GM21515 (cell line): ENCODE measurements around the gene C19orf33.

ENCODE experiments used
- ATAC-seq: cut with Tn5 transposase; IDR thresholded peaks from one replicate; pipeline ENCODE4 v1.9.1; 2021; ENCODE audit not compliant: unreplicated experiment

The C19orf33 gene

DNA sequence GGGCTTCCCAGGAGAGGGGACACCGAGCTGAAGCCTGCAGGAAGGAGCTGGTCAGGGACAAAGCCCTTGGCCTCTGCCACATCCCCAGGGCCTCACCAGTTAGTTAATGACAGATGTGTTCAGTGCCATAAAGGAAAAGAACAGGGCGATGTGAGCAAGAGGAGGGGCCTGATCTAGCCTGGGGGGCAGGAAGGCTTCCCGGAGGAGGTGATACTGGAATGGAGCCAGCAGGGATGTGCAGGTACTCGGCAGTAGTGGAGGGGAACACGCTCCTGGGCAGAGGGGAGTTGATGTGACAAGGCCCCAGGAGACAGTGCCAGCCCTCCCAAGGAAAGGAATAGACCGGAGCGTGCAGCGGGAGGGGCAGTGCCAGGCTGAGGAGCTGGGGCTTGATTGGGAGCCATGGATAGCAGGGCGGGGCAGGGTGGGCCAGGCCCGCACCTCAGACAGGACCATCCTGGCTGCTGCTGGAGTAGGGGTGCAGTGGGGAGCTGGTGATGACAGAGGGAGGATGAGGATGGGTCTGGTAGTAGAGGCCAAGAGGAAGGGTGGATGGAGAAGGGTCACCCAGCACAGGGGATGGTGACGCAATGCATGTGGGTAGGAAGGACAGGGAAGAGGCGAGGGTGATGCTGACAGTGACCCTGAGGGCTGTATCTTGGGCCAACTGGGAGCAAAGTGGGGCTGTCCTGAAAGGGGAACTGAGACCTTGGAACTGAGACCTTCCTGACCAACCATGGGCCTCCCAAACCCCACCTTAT is 4.1 kb downstream of the C19orf33 start:
- ATAC-seq, result no peak

- no peak for ATAC-seq
These were observed 5.0 kb downstream of the C19orf33 start for GRCh38 chr19:38308926-38309614.

DNA sequence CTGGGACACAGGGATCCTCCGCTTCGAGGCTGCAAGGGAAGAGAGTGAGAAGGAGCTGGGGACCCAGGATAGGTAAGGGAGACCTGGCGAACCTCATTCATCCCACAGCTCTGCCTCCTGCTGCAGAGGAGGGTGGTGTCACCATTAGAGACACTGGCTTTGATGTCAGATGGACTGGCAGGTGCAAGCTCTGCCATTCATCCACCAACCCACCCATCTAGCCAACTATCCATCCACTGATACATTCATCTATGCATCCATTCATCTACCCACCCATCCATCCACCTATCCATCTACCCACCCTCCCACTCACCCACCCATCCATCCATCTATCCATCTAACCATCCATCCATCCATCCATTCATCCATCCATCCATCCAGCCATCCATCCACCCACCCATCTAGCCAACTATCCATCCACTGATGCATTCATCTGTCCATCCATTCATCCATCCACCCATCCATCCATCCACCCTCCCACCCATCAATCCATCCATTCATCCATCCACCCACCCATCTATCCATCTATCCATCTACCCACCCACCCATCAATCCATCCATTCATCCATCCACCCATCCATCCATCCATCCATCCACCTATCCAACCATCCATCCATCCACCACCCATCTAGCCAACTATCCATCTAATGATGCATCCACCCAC is 5.7 kb downstream of the C19orf33 start:
- no peak for ATAC-seq

- no peak for ATAC-seq
These were observed 6.2 kb downstream of the C19orf33 start for GRCh38 chr19:38310279-38310670.

DNA sequence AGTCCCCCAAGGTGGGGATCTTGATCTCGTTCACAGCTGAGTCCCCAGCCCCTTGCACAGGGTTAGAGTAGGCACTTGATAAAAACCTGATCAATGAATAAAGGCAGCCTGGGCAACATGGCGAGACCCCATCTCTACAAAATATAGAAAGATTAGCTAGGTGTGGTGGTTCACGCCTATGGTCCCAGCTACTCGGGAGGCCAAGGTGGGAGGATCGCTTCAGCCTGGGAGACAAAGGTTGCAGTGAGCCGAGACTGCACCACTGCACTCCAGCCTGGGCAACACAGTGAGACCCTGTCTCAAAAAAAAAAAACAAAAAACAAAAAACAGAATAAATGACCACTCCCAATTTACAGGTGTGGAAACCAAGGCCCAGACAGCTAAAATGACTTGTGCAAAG is 6.9 kb downstream of the C19orf33 start:
- no peak for ATAC-seq

DNA sequence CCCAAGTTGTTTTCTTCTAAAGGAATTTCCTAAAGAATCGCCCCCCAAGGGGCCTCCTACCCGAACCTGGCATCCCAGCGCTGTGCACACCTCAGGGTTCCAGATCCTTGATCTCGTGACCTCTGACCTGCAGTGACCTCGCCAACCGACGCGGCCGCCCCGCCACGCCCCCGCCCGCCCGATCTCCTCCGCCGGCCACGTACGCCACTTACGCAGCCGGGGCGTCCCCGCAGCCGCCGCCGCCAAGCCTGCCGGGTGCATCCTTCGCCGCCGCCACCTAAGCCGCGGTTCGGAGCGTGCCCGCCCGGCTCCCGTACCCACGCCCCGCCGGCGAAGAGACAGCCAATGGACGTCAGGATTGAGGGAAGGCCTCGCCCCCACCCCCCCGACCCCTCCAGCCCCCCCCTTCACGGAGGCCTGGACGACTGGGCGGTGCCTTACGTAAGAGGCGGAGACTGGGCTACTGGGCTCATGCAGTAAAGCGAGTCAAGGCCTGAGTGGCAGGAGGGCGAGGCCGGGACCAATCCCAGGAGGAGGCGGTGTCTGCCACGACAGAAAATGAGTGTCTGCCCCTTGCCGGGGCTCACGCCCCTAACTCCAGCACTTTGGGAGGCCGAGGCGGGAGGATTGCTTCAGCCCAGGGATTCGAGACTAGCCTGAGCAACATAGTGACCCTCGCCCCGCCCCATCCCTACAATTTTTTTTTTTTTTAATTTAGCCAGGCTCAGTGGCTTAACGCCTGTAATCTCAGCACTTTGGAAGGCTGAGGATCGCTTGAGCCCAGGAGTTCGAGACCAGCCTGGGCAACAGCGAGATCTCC is 11.8 kb downstream of the C19orf33 start, which contains the start of gene YIF1B:
Gene YIF1B, minus strand, starts transcription at position 291 of the 820 bp plus-strand sequence. Its CDS starts 30 bp downstream, at position 261.
- ATAC-seq, result peak; percentile 75

DNA sequence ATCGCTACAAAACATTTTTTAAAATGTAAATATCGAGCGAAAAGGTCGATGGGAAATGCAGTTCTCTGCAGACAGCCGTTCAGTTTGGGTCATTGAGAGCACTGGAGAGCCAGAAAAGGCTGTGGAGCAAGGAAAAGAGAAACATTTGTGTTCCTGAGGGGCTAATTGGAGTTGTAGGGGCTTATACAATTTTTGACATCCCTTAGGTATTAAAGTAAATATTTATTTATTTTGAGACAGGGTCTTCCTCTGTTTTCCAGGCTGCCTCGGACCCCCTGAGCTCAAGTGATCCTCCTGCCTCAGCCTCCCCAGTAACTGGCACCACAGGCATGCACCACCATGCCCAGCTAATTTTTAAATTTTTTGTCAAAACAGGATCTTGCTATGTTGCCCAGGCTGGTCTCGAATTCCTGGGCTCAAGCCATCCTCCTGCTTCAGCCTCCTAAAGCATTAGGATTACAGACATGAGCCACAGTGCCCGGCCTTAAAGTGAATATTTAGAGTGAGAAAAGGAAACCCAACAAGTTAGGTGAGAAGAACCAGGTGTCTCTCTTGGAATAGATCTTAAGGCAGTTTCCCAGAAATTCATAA is 12.5 kb downstream of the C19orf33 start:
- ATAC-seq, result no peak

GRCh38 chr19:38317104-38317612 is 13.1 kb downstream of the C19orf33 start:
- ATAC-seq, result no peak

DNA sequence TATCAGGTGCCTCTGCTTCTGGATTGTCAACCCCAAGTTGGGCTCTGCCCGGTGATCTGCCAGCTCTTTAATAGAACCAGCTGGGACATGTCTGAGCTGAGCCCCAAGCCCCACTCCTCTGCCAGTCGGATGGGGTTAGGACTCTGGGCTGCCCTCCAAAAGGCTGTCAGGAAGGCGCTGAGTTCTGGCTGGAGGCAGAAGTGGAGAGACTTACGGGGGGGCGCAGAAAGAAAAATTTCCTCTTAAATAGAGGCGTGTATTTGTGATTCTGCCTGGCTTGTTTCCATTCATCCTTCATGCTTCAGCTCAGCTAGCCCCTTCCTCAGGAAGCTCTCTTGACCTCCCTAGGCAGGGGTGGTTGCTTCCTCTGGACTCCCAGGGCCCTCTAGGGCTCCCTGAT is 14.6 kb downstream of the C19orf33 start:
- ATAC-seq, result no peak

GRCh38 chr19:38319421-38320258 is 15.6 kb downstream of the C19orf33 start, which contains the start of gene KCNK6:
KCNK6 (plus strand) TSS chr19:38319845; CDS start chr19:38319951, 106 bp downstream.
- no peak for ATAC-seq

- ATAC-seq, result no peak
These were observed 16.9 kb downstream of the C19orf33 start for GRCh38 chr19:38320969-38321339.

DNA sequence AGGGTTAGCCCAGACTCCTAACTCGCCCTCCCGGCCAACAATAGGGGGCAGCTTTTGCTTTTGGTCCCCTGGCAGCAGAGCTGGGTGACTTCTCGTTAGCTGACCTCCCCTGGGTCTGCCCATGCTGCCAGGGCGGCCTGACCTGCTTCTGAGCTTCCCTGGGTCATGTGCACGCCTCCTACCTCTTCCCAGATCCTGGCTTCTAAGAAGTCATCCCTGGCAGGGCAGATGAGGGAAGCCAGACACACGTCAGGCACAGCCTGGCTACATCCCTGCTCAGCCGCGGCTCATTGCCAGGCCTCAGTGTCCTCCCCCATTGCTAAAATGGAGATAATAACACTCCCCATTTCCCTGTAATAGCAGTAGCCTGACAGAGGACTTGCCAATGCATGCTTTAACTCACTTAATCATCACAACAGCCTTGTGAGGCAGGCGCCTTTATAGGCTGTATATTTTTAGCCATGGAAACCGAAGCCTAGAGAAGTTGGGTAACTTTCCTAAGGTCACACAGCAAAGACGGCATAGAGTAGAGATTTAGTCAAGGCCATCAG is 17.7 kb downstream of the C19orf33 start:
- no peak for ATAC-seq

DNA sequence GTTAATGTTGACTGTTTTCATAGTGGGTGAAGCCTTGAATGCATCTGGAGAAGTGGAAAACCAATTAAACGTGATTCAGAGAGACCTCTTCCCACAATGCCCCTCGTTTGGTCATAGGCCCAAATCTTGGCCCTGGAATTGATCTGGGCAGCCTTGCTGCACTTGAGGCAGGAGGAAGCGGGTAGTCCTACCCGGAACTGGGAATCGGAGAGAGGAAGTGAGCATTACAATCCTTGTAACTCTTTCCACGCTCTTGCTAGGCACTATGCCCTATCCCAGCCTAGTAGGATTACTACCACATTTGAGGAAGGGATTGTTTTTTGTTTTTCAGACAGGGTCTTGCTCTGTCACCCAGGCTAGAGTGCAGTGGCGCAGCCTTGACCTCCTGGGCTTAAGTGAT is 19.2 kb downstream of the C19orf33 start:
- ATAC-seq, result no peak

GRCh38 chr19:38324431-38324830 is 20.4 kb downstream of the C19orf33 start:
- no peak for ATAC-seq

GRCh38 chr19:38326591-38326990 is 22.5 kb downstream of the C19orf33 start:
- no peak for ATAC-seq

- no peak for ATAC-seq
These were observed 25.6 kb downstream of the C19orf33 start for GRCh38 chr19:38329651-38330050.

GRCh38 chr19:38331728-38332127 is 27.7 kb downstream of the C19orf33 start:
- no peak for ATAC-seq

DNA sequence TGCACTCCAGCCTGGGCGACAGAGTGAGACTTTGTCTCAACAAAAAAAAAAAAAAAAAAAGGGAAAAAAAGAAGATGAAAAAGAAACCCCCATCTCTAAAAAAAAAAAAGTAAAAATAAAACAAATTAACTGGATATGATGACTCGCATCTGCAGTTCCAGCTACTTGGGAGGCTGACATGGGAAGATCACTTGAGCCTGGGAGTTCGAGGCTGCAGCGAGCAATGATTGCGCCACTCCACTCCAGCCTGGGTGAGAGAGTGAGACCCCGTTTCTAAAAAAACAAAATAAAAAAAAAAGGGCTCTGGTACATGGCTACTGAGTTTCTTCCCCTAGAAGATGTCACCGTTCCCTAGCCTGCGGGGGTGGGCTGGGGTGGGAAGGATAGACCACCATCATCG is 29.2 kb downstream of the C19orf33 start:
- no peak for ATAC-seq

GRCh38 chr19:38335949-38336637 is 32.0 kb downstream of the C19orf33 start:
- ATAC-seq, result peak; percentile 65
